ENCODE data around the gene TBRG4.

DNA sequence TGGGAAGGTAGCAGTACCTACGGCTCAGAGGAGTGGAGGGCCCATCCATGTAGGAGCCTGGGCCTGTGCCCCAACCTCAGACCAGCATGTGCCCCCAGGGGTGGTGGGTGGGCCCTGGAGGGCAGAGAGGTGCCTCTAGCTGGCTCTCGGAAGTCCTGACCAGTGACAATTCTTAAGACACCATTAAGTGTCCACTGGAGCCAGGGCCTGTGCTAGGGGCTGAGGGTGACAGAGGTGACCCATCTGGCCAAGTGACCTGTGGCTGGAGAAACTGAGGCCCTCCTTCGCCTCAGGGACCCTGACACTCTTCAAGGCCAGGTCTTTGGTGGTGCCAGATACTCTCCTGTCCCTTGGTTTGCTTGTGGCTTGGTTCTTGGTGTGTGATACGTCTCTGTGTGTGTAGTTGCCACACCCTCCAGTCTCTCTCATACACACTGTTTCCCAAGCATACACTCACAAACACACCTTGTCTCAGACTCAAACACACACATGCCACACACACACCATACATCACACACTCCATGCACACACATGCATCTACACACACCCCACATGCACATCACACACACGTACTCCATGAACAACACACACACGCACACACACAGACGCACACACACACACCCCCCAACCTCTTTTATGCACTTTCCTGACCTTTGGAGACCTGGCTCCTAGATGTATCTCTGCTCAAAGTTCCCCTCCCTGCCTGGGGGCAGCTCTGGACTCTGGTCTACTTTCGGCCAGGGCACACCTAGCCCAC lies 45.2 kb upstream of the TBRG4 start:
- TF ChIP-seq, protein P1, sequence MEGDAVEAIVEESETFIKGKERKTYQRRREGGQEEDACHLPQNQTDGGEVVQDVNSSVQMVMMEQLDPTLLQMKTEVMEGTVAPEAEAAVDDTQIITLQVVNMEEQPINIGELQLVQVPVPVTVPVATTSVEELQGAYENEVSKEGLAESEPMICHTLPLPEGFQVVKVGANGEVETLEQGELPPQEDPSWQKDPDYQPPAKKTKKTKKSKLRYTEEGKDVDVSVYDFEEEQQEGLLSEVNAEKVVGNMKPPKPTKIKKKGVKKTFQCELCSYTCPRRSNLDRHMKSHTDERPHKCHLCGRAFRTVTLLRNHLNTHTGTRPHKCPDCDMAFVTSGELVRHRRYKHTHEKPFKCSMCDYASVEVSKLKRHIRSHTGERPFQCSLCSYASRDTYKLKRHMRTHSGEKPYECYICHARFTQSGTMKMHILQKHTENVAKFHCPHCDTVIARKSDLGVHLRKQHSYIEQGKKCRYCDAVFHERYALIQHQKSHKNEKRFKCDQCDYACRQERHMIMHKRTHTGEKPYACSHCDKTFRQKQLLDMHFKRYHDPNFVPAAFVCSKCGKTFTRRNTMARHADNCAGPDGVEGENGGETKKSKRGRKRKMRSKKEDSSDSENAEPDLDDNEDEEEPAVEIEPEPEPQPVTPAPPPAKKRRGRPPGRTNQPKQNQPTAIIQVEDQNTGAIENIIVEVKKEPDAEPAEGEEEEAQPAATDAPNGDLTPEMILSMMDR (IDR thresholded peaks at IDR 0.05; ENCODE audit: low read depth, low read length, poor library complexity, severe bottlenecking), result no peak
- TF ChIP-seq EZH2phosphoT487 (IDR thresholded peaks at IDR 0.05; ENCODE audit: borderline replicate concordance, low read length), result no peak
